Activated CD4-positive, alpha-beta T cell treated with anti-CD3 and anti-CD28 coated beads for 36 hours (primary cell): ENCODE results near the gene FNDC3A. TPM values are rescaled to one million over a fixed set of nuclear protein-coding genes. Genes with fewer than 3 reads are reported as not detected.

Source experiments
- ATAC-seq: fragments of 200-7000 bp; cut with Tn5 transposase; one replicate; pipeline ENCODE4 v1.10.0; 2021; ENCODE audit warnings: mild to moderate bottlenecking, moderate library complexity
- CTCF ChIA-PET: fragments of 350-600 bp; sonication (Branson Sonifier 250); formaldehyde crosslinking; loops from one replicate; lab custom pipeline; 2021; ENCODE audit warnings: antibody characterized with exemption; lab: Charles Lee
- POLR2A ChIA-PET: fragments of 350-600 bp; sonication (Branson Sonifier 250); formaldehyde crosslinking; loops from one replicate; lab custom pipeline; 2021; ENCODE audit warnings: antibody characterized with exemption, inconsistent platforms; lab: Charles Lee
- DNase-seq: peaks from one replicate; pipeline ENCODE4 v3.0.0-alpha.2; 2020
- H3K27ac Mint-ChIP-seq: one replicate; pipeline ENCODE4 v1.8.0; 2021; ENCODE audit warnings: mixed read lengths
- H3K27me3 Mint-ChIP-seq: one replicate; pipeline ENCODE4 v1.8.0; 2021; ENCODE audit warnings: mixed read lengths
- H3K36me3 Mint-ChIP-seq: one replicate; pipeline ENCODE4 v1.8.0; 2021; ENCODE audit warnings: low read depth, mixed read lengths
- H3K4me1 Mint-ChIP-seq: one replicate; pipeline ENCODE4 v1.8.0; 2021; ENCODE audit warnings: mixed read lengths
- H3K4me3 Mint-ChIP-seq: one replicate; pipeline ENCODE4 v1.8.0; 2021; ENCODE audit warnings: mild to moderate bottlenecking, moderate library complexity, mixed read lengths
- H3K9me3 Mint-ChIP-seq: one replicate; pipeline ENCODE4 v1.8.0; 2021; ENCODE audit warnings: low read depth, mixed read lengths
- intact Hi-C, 2 experiments: fragments of 100-400 bp; cut with DNase I in 1 of 2; cut with micrococcal nuclease in 1 of 2; formaldehyde crosslinking; loops; one replicate each; pipeline versions ENCODE4 v1.14.2 to v1.15.1; 2022 to 2024; cut with DNase I, micrococcal nuclease
- total RNA-seq, 2 experiments: library from RNA; stranded (reverse); gene quantifications; one replicate each; pipeline ENCODE4 v1.2.3, GENCODE V29; 2021

The FNDC3A gene
- total RNA-seq, 2 experiments from 2014 or later = 20.8 to 26.9 TPM

DNA sequence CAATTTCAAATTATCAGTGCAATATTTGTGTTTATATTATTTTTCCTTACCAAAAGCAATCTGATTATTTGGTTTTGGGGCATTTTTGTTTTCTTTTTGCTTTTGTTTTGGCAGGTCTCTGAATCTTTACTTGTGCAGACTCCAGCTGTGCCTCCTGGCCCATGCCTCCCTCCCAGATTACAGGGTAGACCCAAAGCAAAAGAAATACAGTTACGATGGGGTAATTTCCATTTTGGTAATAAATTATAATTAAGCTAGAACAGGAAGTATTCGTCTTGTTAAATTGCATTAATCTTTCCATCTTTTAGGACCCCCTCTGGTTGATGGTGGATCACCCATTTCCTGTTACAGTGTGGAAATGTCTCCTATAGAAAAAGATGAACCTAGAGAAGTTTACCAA, 215.2 kb downstream of the FNDC3A start:
- ATAC-seq (no peak), DNase-seq (no peak)
- Mint-ChIP-seq H3K9me3 (no peaks in the 10 kb centered on the region), H3K36me3 (peaks cover 35% of the 10 kb centered on the region), H3K27ac (no peak overlapping the region), H3K4me3 (no peak overlapping the region), H3K4me1 (no peaks in the 10 kb centered on the region), H3K27me3 (no peaks in the 10 kb centered on the region)
- intact Hi-C loops = no loop called here
- POLR2A ChIA-PET = no interaction called here
- CTCF ChIA-PET = no interaction called here

DNA sequence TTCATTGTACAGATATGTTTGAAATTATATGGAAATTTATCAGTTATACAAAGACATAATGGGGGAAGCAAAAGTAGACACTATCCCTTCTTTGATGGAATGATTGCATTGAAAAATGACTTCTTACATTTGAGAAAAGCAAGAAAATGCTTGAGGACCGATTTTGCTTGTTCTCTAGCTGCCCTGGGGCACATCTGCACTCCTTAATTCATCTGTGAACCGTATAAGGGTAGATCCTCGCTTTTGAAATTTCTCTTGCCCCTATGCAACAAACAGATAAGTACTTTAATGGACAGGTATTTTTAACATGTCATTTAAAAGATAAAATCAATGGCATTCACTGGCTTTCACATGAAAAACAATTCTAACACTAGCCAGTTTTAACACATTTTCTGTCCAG, 230.9 kb downstream of the FNDC3A start:
- peaks cover 37% of the 10 kb centered on the region for H3K36me3 Mint-ChIP-seq
- no peak for ATAC-seq
- no peak overlapping the region for H3K27ac Mint-ChIP-seq
- no peaks in the 10 kb centered on the region for H3K4me1 Mint-ChIP-seq
- CTCF ChIA-PET = no interaction called here
- POLR2A ChIA-PET = no interaction called here
- no peak for DNase-seq
- H3K9me3 Mint-ChIP-seq = no peaks in the 10 kb centered on the region
- H3K4me3 Mint-ChIP-seq = no peak overlapping the region
- H3K27me3 Mint-ChIP-seq = no peaks in the 10 kb centered on the region
- intact Hi-C loops = no loop called here

DNA sequence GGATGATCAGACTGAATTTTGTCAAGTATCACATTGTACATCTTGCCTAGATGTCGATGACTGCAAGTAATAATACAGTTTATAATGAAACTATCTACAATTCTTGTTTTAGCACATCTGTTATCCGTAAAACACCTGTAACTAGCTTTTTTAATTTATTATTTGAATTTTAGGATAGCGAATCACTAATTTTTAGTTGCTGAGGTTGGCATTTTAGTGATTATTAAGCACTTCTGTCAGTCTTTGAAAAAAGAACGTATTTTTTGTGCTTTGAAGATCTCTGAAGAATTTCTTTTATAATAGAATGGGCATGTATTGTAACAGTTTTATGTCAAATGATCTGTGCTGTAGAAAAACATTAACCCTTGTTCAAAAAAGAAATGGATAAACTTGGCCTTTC, 232.9 kb downstream of the FNDC3A start:
- ChIA-PET CTCF (no interaction called here), POLR2A (no interaction called here)
- ATAC-seq (no peak), DNase-seq (no peak)
- intact Hi-C loops = no loop called here
- Mint-ChIP-seq H3K27ac (no peak overlapping the region), H3K4me3 (no peak overlapping the region), H3K27me3 (no peaks in the 10 kb centered on the region), H3K4me1 (no peaks in the 10 kb centered on the region), H3K9me3 (no peaks in the 10 kb centered on the region), H3K36me3 (peaks cover 42% of the 10 kb centered on the region)

DNA sequence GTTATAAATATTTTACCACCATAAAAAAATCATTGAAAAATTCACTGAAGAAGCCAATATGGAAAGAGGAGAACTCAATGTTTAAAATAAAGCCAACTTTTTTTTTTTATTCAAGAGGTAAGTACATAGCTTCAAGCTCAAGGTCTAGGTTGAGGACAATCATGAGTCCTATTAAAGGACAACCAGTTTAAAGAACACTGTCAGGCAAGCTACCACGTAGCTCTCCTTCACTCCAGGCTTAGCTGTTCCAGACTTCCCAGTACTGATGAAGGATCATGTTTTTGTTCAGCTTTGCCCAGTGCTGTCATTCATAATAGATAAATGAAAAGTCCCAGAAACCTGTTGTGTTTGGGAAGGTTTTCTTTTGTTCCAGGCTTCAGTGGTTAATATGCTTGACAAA, 234.4 kb downstream of the FNDC3A start:
- no peak for ATAC-seq
- Mint-ChIP-seq H3K4me1 (peaks cover 9% of the 10 kb centered on the region), H3K27me3 (no peaks in the 10 kb centered on the region), H3K27ac (no peak overlapping the region), H3K4me3 (no peak overlapping the region), H3K9me3 (no peaks in the 10 kb centered on the region), H3K36me3 (peaks cover 35% of the 10 kb centered on the region)
- ChIA-PET POLR2A (no interaction called here), CTCF (interaction anchor here (0.6 to 1.6 kb wide), 2 partner anchors 9 to 761 kb away, joined by 4 read pairs; no protein-coding TSS in a partner anchor)
- intact Hi-C loops = no loop called here
- DNase-seq = no peak

DNA sequence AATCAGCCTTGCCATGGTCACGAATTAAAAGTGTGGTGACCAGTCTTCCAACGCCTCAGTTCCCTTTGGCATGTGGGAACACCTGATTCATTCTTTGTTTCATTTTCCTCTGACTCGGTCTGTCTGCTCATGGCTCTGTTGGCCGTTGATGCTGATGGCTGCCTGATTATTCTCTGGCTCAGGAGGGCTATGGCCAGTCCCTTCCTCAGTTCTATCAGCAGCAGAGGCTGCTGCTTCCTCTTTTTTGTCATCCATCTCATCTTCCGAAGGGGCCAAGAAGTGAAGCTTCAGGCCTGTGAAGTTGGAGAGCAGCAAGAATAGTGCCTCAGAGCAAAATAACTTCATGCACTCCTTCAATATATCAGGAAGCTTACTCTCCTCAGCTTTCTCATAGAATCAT, 235.0 kb downstream of the FNDC3A start:
- Mint-ChIP-seq H3K36me3 (peaks cover 34% of the 10 kb centered on the region), H3K27ac (peak overlapping the region; percentile 8), H3K27me3 (no peaks in the 10 kb centered on the region), H3K9me3 (no peaks in the 10 kb centered on the region), H3K4me3 (no peak overlapping the region), H3K4me1 (peaks cover 10% of the 10 kb centered on the region)
- intact Hi-C loops = no loop called here
- POLR2A ChIA-PET = no interaction called here
- ATAC-seq (no peak), DNase-seq (no peak)
- CTCF ChIA-PET = interaction anchor here (1.6 kb wide), 1 partner anchor 9 kb away, joined by 4 read pairs; no protein-coding TSS in a partner anchor

DNA sequence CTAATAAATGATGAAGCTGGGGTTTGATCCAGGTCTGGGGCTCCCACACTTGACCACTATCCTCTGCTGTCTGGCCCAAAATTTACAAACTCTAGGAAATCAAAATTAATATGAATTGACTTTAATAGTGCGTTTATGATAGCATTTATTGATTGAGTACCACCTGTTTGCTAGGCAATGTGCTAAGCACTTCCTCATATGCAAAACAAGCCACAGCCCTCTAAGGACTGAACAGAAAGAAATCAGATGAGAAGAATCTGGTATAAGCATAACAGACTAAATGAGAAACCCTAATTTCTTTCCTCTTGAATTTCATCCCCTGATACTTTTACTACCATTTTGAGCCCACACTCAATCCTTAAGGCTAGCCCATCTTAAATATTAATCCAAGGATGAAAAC, 237.8 kb downstream of the FNDC3A start:
- DNase-seq = no peak
- Mint-ChIP-seq H3K4me3 (no peak overlapping the region), H3K27ac (no peak overlapping the region), H3K27me3 (peaks cover 15% of the 10 kb centered on the region), H3K4me1 (peaks cover 10% of the 10 kb centered on the region), H3K9me3 (no peaks in the 10 kb centered on the region), H3K36me3 (peaks cover 14% of the 10 kb centered on the region)
- POLR2A ChIA-PET = no interaction called here
- CTCF ChIA-PET = no interaction called here
- no peak for ATAC-seq
- intact Hi-C loops = no loop called here

DNA sequence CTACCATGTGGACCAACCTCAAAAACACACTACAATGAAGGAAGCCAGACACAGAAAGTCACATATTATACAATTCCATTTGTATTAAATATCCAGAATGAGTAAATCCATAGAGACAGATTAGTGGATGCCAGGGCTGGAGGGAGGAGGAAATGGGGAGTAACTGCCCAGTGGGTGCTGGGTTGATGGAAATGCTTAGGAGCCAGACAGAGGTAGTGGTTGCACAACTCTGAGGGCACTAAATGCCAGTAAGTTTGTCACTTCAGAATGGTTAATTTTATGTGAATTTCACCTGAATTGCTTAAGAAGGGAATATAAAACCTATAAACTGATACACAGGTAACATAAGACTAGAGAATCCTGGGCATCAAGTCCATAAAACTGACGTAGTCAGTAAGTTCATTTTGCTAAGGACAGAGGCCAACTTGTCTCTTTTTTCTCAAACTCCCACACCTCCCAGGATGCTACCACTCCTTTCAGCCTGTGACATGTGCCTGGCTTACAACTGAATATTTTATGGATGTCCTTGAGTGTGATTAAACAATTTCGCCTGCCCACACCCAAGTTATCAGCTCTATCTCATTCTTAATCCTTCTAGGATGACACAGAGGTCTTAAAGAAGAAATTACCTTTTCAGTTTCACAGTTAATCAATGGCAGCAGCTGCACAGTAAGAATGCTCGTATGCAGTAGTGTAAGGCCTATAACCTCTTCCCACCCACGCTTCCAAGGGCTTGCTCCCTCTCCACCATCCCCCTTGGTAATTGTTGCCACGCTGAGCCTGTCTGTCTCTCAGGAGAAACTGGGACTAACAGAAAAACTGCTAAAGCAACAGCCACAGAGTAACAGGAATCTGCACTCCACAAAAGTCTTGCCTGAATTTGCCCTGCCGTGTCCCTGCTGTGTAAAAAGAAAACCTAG, 238.5 kb downstream of the FNDC3A start:
- H3K36me3 Mint-ChIP-seq = peaks cover 14% of the 10 kb centered on the region
- peaks cover 10% of the 10 kb centered on the region for H3K4me1 Mint-ChIP-seq
- intact Hi-C loops = no loop called here

DNA sequence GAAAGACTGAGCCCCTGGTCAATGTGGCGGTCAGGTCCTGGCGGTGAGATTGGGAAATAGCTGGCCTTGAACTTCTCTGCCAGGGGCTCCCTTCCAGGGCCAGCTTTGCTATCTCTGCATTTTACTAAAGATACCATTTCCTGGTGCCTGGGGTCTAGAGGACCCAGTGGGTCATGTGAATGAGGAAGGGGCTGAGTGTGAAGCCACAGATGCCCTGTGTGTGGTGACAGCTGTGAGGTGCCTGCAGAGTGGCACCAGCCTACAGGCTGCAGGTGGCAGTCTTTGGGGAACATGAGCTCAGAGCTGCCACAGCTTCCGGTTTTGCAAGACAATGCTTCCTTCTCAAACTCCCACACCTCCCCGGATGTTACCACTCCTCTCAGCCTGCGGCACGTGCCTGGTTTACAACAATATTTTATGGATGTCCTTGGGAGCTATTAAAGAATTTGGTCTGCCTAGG, 239.2 kb downstream of the FNDC3A start:
- ATAC-seq = peak; percentile 83
- intact Hi-C loops = no loop called here
- Mint-ChIP-seq H3K4me3 (no peak overlapping the region), H3K9me3 (no peaks in the 10 kb centered on the region), H3K27ac (peak overlapping the region; percentile 9), H3K4me1 (peaks cover 12% of the 10 kb centered on the region), H3K27me3 (peaks cover 28% of the 10 kb centered on the region), H3K36me3 (peaks cover 10% of the 10 kb centered on the region)
- peak; percentile 64 for DNase-seq
- POLR2A ChIA-PET = no interaction called here
- CTCF ChIA-PET = interaction anchor here (0.9 to 1.5 kb wide), 4 partner anchors 13 to 445 kb away, joined by 3 to 5 read pairs (median 4); no protein-coding TSS in a partner anchor

More for the DNA sequence above, 238.5 kb downstream of the FNDC3A start:
- DNase-seq (no peak), ATAC-seq (peak; percentile 48)
- ChIA-PET CTCF (interaction anchor here (0.9 to 1.5 kb wide), 4 partner anchors 13 to 444 kb away, joined by 3 to 5 read pairs (median 4); no protein-coding TSS in a partner anchor), POLR2A (no interaction called here)
- Mint-ChIP-seq H3K9me3 (no peaks in the 10 kb centered on the region), H3K27ac (peak overlapping the region; percentile 9), H3K27me3 (peaks cover 22% of the 10 kb centered on the region), H3K4me3 (no peak overlapping the region)

DNA sequence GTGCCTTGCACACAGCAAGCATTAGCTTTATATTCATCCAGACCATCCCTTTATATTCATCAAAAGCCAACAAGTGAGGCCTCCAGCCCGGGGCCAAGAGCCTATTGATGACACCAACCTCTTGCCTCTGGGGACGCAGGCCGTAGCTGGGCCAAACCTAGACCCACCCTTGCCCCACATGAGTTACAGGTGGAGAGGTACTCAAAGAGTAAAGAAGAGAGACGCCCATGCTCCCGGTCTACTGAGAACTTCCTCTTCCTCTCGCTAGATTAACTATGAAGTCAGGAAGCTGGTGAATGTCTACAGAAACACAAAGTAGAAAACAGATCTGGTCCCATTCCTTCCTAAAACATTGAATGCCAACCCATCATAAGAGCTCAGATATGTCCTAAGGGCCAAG, 240.6 kb downstream of the FNDC3A start:
- Mint-ChIP-seq H3K27me3 (peaks cover 33% of the 10 kb centered on the region), H3K4me1 (peaks cover 14% of the 10 kb centered on the region), H3K9me3 (no peaks in the 10 kb centered on the region), H3K27ac (no peak overlapping the region), H3K36me3 (peaks cover 8% of the 10 kb centered on the region), H3K4me3 (no peak overlapping the region)
- DNase-seq (no peak), ATAC-seq (no peak)
- intact Hi-C loops = no loop called here
- CTCF ChIA-PET = no interaction called here
- POLR2A ChIA-PET = no interaction called here

DNA sequence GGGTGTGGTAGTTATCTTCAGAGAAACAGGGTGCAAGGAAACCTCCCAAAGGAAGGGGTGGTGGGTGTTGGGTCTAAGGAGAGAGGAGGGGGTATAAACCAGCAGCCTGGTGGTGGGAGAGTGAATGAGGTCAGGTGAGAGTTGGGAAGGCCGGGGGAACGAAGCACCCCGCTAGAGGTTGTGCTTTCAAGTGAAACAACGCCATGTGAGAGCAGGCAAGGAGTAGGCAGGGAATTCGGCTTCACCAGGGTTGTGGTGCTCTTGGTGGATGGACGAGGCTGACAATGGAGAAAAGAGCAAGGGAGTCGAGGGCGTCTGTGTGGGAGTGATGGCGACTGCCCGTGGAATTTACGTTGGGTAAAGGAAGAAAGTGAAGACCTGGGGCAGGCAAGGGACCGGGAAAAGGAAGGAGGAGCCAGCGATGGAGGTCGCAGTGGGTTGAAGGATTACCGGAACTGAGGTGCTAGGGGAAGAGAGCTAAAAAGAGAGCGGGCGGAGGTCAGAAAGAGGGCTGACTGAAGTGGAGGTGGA, 242.3 kb downstream of the FNDC3A start:
- ChIA-PET POLR2A (no interaction called here), CTCF (no interaction called here)
- Mint-ChIP-seq H3K36me3 (no peaks in the 10 kb centered on the region), H3K4me3 (no peak overlapping the region), H3K9me3 (no peaks in the 10 kb centered on the region), H3K4me1 (peaks cover 14% of the 10 kb centered on the region), H3K27me3 (peaks cover 48% of the 10 kb centered on the region), H3K27ac (no peak overlapping the region)
- ATAC-seq (no peak), DNase-seq (no peak)
- intact Hi-C loops = no loop called here

DNA sequence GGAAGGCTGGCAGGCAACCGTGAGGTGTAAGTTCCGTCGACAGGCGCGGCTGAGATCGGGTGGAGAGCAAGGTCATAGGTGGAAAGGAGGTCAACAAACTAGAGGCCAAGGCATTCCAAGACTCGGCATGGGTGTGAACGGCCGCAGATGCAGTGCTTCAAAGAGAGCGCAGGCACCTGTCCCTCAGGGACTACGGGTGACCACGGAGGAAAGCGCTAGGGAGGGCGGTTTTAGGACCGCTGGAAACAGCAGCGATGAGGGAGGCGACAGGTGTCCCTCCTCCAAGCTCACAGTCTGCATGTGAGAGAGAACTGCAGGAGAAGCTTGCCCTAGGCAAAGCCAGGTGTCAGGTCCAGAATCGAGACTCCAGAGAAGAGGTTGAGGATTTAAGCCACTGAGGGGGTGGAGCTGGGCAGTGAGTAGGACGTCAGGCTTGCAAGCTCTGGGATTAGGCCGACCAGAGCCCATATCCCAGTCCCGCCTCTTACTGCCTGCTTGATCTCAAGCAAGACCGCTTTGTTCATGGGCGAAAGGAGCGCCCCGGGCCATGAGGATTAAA, 242.9 kb downstream of the FNDC3A start:
- H3K4me3 Mint-ChIP-seq = no peak overlapping the region
- intact Hi-C loops = no loop called here
- ChIA-PET CTCF (interaction anchor here (0.7 to 0.9 kb wide), 2 partner anchors 29 to 33 kb away, joined by 3 to 4 read pairs; partner anchors contain the start of gene CDADC1), POLR2A (no interaction called here)
- ATAC-seq = no peak
- H3K27me3 Mint-ChIP-seq = peaks cover 50% of the 10 kb centered on the region
- H3K36me3 Mint-ChIP-seq = no peaks in the 10 kb centered on the region
- DNase-seq = no peak
- H3K4me1 Mint-ChIP-seq = peaks cover 14% of the 10 kb centered on the region
- H3K27ac Mint-ChIP-seq = no peak overlapping the region
- H3K9me3 Mint-ChIP-seq = no peaks in the 10 kb centered on the region
